D721Med (cell line): ENCODE results near the gene RBL1.

ENCODE experiments used
- DNase-seq: peaks from one replicate; pipeline ENCODE4 v3.0.0; 2011; ENCODE audit warnings: low spot score; ENCODE audit not compliant: insufficient read length
- FAIRE-seq: peaks from 2 replicates; lab custom pipeline; 2011; peaks lifted over from hg19 to GRCh38; lab: Jason Lieb, UNC
- CTCF ChIP-seq: IDR thresholded peaks from 2 replicates; pipeline ENCODE4 v1.5.1; 2012; ENCODE audit warnings: mild to moderate bottlenecking, control low read depth; ENCODE audit not compliant: insufficient read depth; ENCODE audit errors: missing control alignments

RBL1 gene

GRCh38 chr20:37096415-37097041, 731 bp upstream of the RBL1 start:
- TF ChIP-seq CTCF: no peak
- no peak for FAIRE-seq
- no peak for DNase-seq

DNA sequence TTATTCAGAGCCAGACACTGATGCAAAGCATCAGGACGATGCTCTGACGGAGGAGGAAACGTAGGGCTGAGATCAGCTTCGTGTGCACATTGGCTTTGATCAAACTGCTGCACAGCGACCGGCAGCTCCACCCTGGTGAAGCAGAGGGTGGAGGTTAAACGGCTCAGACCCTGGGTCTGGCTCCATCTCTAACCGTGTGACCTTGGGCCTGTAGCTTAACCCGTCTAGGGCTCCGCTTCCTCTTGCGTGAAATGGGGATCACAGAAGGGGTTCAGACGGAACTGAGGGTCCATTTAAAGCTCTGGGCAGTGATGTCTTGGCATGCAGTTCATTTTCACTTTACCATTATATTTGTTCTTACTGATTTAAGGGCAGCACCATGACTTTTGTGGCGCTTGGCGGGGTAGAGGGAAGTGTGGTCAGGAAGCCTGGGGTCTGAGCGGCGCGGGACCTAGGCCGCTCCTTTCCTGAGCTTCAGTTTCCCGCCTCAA, 644 bp downstream of the RBL1 start:
- DNase-seq: no peak
- TF ChIP-seq CTCF: no peak
- FAIRE-seq: no peak

- FAIRE-seq (no peak), DNase-seq (no peak)
- TF ChIP-seq CTCF: no peak
These were observed 5.4 kb downstream of the RBL1 start for GRCh38 chr20:37090407-37090806.

GRCh38 chr20:37081717-37082289, 14.0 kb downstream of the RBL1 start:
- no peak for DNase-seq
- FAIRE-seq: no peak
- TF ChIP-seq CTCF: peak; percentile 26

DNA sequence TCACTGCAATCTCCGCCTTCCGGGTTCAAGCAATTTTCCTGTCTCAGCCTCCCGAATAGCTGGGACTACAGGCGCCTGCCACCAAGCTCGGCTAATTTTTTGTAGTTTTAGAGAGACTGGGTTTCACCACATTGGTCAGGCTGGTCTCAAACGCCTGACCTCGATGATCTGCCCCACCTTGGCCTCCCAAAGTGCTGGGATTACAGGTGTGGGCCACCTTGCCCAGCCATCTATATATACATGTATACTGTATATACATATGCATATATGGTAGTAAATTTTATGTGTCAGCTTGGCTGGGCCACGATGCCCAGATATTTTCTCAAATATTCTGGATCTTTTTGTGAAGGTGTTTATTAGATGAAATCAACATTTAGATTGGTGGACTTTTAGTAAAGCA, 18.8 kb downstream of the RBL1 start:
- FAIRE-seq (no peak), DNase-seq (no peak)
- TF ChIP-seq CTCF: no peak

GRCh38 chr20:37075932-37076685, 19.7 kb downstream of the RBL1 start:
- DNase-seq (no peak), FAIRE-seq (no peak)
- no peak for TF ChIP-seq CTCF
